K562 (cell line): ENCODE results near the gene UBE2V1. TPM values are rescaled to one million over a fixed set of nuclear protein-coding genes. Genes with fewer than 3 reads are reported as not detected.

Experiments
- BRF1 ChIP-seq: IDR thresholded peaks from 3 replicates; pipeline ENCODE4 v1.6.1; 2011; ENCODE audit warnings: borderline replicate concordance, mild to moderate bottlenecking; ENCODE audit not compliant: insufficient read length; ENCODE audit errors: extremely low read depth
- EHMT2 ChIP-seq: fragments of 450-650 bp; IDR thresholded peaks from 2 replicates; pipeline ENCODE4 v1.6.1; 2018; ENCODE audit warnings: antibody characterized with exemption
- FUS ChIP-seq: fragments of 200-400 bp; formaldehyde crosslinking; optimal IDR thresholded peaks from 2 replicates; pipeline ENCODE3; 2017; ENCODE audit warnings: low read depth, low read length
- HDAC3 ChIP-seq: fragments of 450-650 bp; IDR thresholded peaks from 2 replicates; pipeline ENCODE4 v1.6.1; 2018; ENCODE audit warnings: borderline replicate concordance, mild to moderate bottlenecking, moderate library complexity; ENCODE audit not compliant: partially characterized antibody
- MYC ChIP-seq, 2 experiments: fragments of 250-450 bp in 1 of 2; sonication (Bioruptor Pico) in 1 of 2; IDR thresholded peaks; 2 replicates each; pipeline versions ENCODE4 v1.5.1 to v1.6.1; 2012 to 2021; ENCODE audit warnings: low read depth in 2 of 2, borderline replicate concordance in 1 of 2, improper control_type of control experiment in 1 of 2, low read length in 1 of 2, mild to moderate bottlenecking in 1 of 2, moderate library complexity in 1 of 2
- PML ChIP-seq: IDR thresholded peaks from 2 replicates; pipeline ENCODE4 v1.6.1; 2012; ENCODE audit warnings: low read length, inconsistent platforms
- POLR2H ChIP-seq: IDR thresholded peaks from 2 replicates; pipeline ENCODE4 v1.6.1; 2016; ENCODE audit warnings: missing genetic modification characterization, low read depth, mild to moderate bottlenecking, control low read depth, missing compliant biosample characterization, moderate library complexity
- RFX1 ChIP-seq: fragments of 450-650 bp; IDR thresholded peaks from 2 replicates; pipeline ENCODE4 v1.6.1; 2016; ENCODE audit warnings: mild to moderate bottlenecking, moderate library complexity
- SAP30 ChIP-seq: fragments of 200-600 bp; sonication (generic); IDR thresholded peaks from 2 replicates; pipeline ENCODE4 v1.6.1; 2012; ENCODE audit warnings: borderline replicate concordance, low read depth, mild to moderate bottlenecking, moderate library complexity, low read length, control low read depth, inconsistent platforms; ENCODE audit not compliant: insufficient read depth, poor library complexity, severe bottlenecking
- SNRNP70 ChIP-seq: fragments of 200-400 bp; formaldehyde crosslinking; optimal IDR thresholded peaks from 2 replicates; pipeline ENCODE3; 2017; ENCODE audit warnings: low read depth, low read length
- STAT5A ChIP-seq: IDR thresholded peaks from 2 replicates; pipeline ENCODE4 v1.6.1; 2012; ENCODE audit warnings: low read length, inconsistent platforms, borderline replicate concordance
- TAF9B ChIP-seq: fragments of 450-650 bp; IDR thresholded peaks from 2 replicates; pipeline ENCODE4 v1.6.1; 2018; ENCODE audit warnings: mild to moderate bottlenecking; ENCODE audit not compliant: partially characterized antibody
- ZNF174 ChIP-seq: fragments of 250-450 bp; sonication (Bioruptor Pico); IDR thresholded peaks from 2 replicates; pipeline ENCODE4 v1.4.0; 2020; ENCODE audit warnings: mild to moderate bottlenecking
- ZNF445 ChIP-seq: fragments of 250-450 bp; sonication (Bioruptor Pico); IDR thresholded peaks from 2 replicates; pipeline ENCODE4 v1.4.0; 2020; ENCODE audit warnings: low read depth, mild to moderate bottlenecking, moderate library complexity
- ZNF644 ChIP-seq: fragments of 200-800 bp; sonication (Bioruptor generic); IDR thresholded peaks from 2 replicates; pipeline ENCODE4 v1.6.1; 2016; ENCODE audit warnings: low read depth, missing genetic modification characterization, missing compliant biosample characterization
- polyA plus RNA-seq, 8 experiments: library from polyadenylated mRNA; depleted of rRNA in 4 of 8; stranded (reverse) in 5 of 8; unstranded in 3 of 8; fragments of >200 nt; fragmentation: Nextera tagmentation in 2 of 8; fragmentation: Illumina TruSeq in 1 of 8; extraction: Ambion mirVana in 2 of 8; extraction: Trizol in 1 of 8; gene quantifications; 2 replicates each; pipeline versions ENCODE4 v1.2.1 to v1.2.3, GENCODE V29; 2011 to 2014; ENCODE audit warnings: inconsistent platforms in 1 of 8, missing spikeins in 1 of 8
- total RNA-seq, 7 experiments: library from RNA; depleted of rRNA in 6 of 7; stranded (reverse); fragments of >200 nt in 6 of 7; fragmentation: Illumina TruSeq in 2 of 7; extraction: Trizol in 2 of 7; gene quantifications; 2 replicates each; pipeline versions ENCODE4 v1.2.1 to v1.2.3, GENCODE V29; 2011 to 2021; ENCODE audit warnings: low replicate concordance in 1 of 7
- TF ChIP-seq, protein P1 (sequence below): sonication (generic); formaldehyde crosslinking; IDR thresholded peaks from 2 replicates; pipeline ENCODE4 v1.8.0; 2022; ENCODE audit warnings: missing genetic modification reagents, mild to moderate bottlenecking, moderate library complexity, borderline replicate concordance
- TF ChIP-seq, protein P2 (sequence below): fragments of 250-450 bp; sonication (Bioruptor Pico); IDR thresholded peaks from 2 replicates; pipeline ENCODE4 v1.5.0; 2020; ENCODE audit warnings: mild to moderate bottlenecking
- TF ChIP-seq, protein P3 (sequence below): sonication (generic); formaldehyde crosslinking; IDR thresholded peaks from 2 replicates; pipeline ENCODE4 v1.9.0; 2022; ENCODE audit warnings: mild to moderate bottlenecking, missing genetic modification reagents
- TF ChIP-seq, protein P4 (sequence below): fragments of 200-800 bp; sonication (Bioruptor generic); IDR thresholded peaks from 2 replicates; pipeline ENCODE4 v1.6.1; 2016; ENCODE audit warnings: missing genetic modification characterization, missing compliant biosample characterization

Gene UBE2V1
- total and polyA plus RNA-seq, 9 of the 15 experiments (the other 6 are each of a cell fraction or from before 2014, with no cell fraction given): 93.0 to 357 (median 119) TPM

DNA sequence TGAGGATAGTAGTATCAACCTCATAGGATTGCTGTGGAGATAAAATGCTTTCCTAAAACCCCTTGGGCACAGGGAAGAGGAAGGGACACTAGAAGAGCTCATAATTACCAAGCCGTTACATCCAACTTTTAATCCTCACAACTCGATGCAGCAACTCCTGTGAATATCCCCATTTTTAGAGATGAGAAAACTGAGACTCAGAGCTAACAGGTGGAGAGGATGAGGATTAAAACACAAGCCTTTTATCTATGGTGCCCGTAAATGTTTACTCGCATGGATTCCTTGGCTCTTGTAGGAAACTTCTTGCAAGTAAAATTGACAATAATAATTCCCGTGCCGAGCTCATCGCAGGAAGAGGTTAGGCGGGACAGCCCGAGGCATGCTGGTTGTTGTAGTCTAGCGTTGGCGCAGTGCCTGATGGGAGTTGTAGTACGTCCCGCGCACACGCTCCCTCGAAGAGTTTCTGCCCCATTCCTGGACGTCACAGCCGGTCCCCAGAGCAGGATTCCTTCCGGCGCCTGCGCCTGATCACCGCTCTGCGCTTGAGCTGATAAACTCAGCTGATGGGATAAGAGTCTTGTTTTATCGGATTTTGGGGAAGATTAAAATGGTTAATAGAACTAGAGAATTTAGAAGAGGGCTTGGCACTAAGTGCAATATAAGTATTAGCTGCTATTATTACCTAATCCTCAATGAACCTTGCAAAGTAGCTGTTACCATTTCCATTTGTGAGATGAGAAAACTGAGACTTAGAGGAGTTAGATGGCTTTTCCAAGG lies 2.8 kb upstream of the UBE2V1 start (continued):
- TF ChIP-seq BRF1 (no peak), EHMT2 (no peak), POLR2H (tag) (peak; percentile 57), TAF9B (no peak), ZNF644 (tag) (0 out of 2 replicates have a peak, but pooled peaks have one; percentile 29), MYC (IDR thresholded peaks at IDR 0.05; ENCODE audit: low read depth, low read length) (peak; percentile 88), MYC (CRISPR knock-in tag; IDR thresholded peaks at IDR 0.05; ENCODE audit: borderline replicate concordance, low read depth) (no peak), SNRNP70 (no peak), ZNF174 (CRISPR knock-in tag) (no peak), ZNF445 (CRISPR knock-in tag) (no peak), PML (peak; percentile 42; the same call in 1 of the 2 replicates), SAP30 (no peak), RFX1 (no peak), FUS (no peak), STAT5A (no peak), HDAC3 (no peak)
- TF ChIP-seq, protein P1, sequence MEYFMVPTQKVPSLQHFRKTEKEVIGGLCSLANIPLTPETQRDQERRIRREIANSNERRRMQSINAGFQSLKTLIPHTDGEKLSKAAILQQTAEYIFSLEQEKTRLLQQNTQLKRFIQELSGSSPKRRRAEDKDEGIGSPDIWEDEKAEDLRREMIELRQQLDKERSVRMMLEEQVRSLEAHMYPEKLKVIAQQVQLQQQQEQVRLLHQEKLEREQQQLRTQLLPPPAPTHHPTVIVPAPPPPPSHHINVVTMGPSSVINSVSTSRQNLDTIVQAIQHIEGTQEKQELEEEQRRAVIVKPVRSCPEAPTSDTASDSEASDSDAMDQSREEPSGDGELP (CRISPR knock-in tag): peak; percentile 87; the same call in 1 of the 2 replicates
- TF ChIP-seq, protein P2, sequence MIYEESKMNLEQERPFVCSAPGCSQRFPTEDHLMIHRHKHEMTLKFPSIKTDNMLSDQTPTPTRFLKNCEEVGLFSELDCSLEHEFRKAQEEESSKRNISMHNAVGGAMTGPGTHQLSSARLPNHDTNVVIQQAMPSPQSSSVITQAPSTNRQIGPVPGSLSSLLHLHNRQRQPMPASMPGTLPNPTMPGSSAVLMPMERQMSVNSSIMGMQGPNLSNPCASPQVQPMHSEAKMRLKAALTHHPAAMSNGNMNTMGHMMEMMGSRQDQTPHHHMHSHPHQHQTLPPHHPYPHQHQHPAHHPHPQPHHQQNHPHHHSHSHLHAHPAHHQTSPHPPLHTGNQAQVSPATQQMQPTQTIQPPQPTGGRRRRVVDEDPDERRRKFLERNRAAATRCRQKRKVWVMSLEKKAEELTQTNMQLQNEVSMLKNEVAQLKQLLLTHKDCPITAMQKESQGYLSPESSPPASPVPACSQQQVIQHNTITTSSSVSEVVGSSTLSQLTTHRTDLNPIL (CRISPR knock-in tag): no peak
- TF ChIP-seq, protein P3, sequence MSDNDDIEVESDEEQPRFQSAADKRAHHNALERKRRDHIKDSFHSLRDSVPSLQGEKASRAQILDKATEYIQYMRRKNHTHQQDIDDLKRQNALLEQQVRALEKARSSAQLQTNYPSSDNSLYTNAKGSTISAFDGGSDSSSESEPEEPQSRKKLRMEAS: peak; percentile 45; the same call in 1 of the 2 replicates
- TF ChIP-seq, protein P4, sequence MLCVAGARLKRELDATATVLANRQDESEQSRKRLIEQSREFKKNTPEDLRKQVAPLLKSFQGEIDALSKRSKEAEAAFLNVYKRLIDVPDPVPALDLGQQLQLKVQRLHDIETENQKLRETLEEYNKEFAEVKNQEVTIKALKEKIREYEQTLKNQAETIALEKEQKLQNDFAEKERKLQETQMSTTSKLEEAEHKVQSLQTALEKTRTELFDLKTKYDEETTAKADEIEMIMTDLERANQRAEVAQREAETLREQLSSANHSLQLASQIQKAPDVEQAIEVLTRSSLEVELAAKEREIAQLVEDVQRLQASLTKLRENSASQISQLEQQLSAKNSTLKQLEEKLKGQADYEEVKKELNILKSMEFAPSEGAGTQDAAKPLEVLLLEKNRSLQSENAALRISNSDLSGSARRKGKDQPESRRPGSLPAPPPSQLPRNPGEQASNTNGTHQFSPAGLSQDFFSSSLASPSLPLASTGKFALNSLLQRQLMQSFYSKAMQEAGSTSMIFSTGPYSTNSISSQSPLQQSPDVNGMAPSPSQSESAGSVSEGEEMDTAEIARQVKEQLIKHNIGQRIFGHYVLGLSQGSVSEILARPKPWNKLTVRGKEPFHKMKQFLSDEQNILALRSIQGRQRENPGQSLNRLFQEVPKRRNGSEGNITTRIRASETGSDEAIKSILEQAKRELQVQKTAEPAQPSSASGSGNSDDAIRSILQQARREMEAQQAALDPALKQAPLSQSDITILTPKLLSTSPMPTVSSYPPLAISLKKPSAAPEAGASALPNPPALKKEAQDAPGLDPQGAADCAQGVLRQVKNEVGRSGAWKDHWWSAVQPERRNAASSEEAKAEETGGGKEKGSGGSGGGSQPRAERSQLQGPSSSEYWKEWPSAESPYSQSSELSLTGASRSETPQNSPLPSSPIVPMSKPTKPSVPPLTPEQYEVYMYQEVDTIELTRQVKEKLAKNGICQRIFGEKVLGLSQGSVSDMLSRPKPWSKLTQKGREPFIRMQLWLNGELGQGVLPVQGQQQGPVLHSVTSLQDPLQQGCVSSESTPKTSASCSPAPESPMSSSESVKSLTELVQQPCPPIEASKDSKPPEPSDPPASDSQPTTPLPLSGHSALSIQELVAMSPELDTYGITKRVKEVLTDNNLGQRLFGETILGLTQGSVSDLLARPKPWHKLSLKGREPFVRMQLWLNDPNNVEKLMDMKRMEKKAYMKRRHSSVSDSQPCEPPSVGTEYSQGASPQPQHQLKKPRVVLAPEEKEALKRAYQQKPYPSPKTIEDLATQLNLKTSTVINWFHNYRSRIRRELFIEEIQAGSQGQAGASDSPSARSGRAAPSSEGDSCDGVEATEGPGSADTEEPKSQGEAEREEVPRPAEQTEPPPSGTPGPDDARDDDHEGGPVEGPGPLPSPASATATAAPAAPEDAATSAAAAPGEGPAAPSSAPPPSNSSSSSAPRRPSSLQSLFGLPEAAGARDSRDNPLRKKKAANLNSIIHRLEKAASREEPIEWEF (CRISPR knock-in tag): no peak; the same call in 1 of the 2 replicates
